SH-SY5Y (cell line): ENCODE data around the gene NLRX1.

ENCODE experiments used
- GATA2 ChIP-seq: IDR thresholded peaks from 2 replicates; pipeline ENCODE4 v1.6.1; 2011; ENCODE audit warnings: mild to moderate bottlenecking, low read depth, low read length
- GATA3 ChIP-seq: IDR thresholded peaks from 2 replicates; pipeline ENCODE4 v1.6.1; 2011; ENCODE audit warnings: low read depth, mild to moderate bottlenecking, low read length, moderate library complexity

GRCh38 chr11:119149786-119150275 lies 18.7 kb upstream of the NLRX1 start:
- TF ChIP-seq GATA3 (no peak), GATA2 (no peak)
